Measurements from ENCODE around the gene P2RY11.

The P2RY11 gene

DNA sequence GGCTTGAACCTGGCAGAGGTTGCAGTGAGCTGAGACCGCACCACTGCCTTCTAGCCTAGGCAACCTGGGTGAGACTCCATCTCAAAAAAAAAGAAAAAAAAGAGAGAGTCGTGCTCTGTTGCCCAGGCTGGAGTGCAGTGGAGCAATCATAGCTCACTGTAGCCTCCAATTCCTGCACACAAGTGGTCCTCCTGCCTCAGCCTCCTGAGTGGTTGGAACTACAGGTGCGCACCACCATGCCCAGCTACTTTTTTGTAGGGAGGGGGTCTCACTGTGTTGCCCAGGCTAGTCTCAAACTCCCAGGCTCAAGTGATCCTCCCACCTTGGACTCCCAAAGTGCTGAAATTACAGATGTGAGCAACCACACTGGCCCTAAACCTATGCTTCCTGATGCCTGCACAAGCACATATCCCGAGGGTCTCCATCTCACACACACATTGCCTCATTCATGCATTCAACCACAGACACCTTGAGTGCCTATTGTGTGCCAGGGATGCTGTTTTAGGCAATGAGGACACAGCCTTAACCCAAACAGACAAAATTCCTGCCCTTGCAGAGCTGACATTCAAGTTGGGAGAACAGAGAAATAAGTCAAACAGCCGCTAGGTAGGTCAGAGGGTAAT lies 11.2 kb upstream of the P2RY11 start:
- no peak overlapping the region for H3K4me3 ChIP-seq
- H3K27ac ChIP-seq, result no peak overlapping the region

DNA sequence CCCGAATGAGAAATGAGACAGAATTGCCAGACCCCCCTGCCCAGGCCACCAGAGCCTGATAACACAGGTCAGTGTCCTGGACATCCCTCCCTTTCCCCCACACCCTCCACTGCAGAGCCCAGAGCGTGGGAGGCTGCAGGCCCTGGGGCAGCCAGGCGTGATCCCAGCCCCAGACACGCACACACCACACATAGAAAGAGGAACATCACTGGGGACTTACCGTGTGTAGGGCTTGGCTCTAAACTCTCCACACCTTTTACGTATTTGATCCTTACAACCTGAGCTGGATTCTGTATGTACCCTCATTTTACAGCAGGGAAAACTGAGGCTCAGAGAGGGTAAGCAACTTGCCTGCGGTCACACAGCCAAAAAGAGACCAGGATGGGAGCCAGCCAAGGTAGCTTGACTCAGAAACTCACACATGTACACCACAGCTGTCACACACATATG lies 8.7 kb upstream of the P2RY11 start:
- no peaks in the 10 kb centered on the region for H3K9me3 ChIP-seq (ENCODE audit: low read depth, low read length)
- H3K9ac ChIP-seq (ENCODE audit: insufficient read length), result no peak overlapping the region
- no peak overlapping the region for H3K27ac ChIP-seq
- TF ChIP-seq EZH2 (IDR thresholded peaks at IDR 0.05) (no peak), POLR2AphosphoS5 (IDR thresholded peaks at IDR 0.05; ENCODE audit: borderline replicate concordance, low read depth, low read length) (no peak), FOXP2 (optimal IDR thresholded peaks at IDR 0.05; ENCODE audit: control extremely low read depth, extremely low read length, insufficient read depth) (no peak)
- H3K4me3 ChIP-seq, result no peak overlapping the region
- peaks cover 11% of the 10 kb centered on the region for H3K36me3 ChIP-seq (ENCODE audit: insufficient read depth, low read length)
- no peak for DNase-seq (ENCODE audit: low read depth, low spot score)

More for the DNA sequence above, 11.2 kb upstream of the P2RY11 start:
- no peak for TF ChIP-seq POLR2AphosphoS5 (IDR thresholded peaks at IDR 0.05; ENCODE audit: borderline replicate concordance, low read depth, low read length)
- TF ChIP-seq EZH2 (IDR thresholded peaks at IDR 0.05), result no peak
- TF ChIP-seq FOXP2 (optimal IDR thresholded peaks at IDR 0.05; ENCODE audit: control extremely low read depth, extremely low read length, insufficient read depth), result no peak
- H3K36me3 ChIP-seq (ENCODE audit: insufficient read depth, low read length), result no peaks in the 10 kb centered on the region
- no peak for DNase-seq (ENCODE audit: low read depth, low spot score)
- no peak overlapping the region for H3K9ac ChIP-seq (ENCODE audit: insufficient read length)
- no peaks in the 10 kb centered on the region for H3K9me3 ChIP-seq (ENCODE audit: low read depth, low read length)

DNA sequence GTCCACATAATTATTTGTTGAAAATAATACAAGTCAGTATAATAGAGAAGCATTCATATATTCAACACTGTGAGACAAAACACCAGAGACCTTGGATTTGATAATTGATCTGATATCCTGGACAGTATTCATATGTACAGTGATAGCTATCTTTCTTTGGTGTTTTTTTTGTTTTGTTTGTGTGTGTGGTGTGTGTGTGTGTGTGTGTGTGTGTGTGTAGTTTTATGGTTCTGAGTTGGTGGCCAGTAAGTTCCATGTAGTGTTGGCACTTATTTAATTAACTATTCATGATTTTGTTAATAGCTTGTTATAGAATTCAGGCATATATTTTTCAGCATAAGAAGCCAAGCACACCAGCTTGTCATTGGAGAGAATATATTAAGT lies 7.4 kb upstream of the P2RY11 start:
- no peak overlapping the region for H3K4me3 ChIP-seq

DNA sequence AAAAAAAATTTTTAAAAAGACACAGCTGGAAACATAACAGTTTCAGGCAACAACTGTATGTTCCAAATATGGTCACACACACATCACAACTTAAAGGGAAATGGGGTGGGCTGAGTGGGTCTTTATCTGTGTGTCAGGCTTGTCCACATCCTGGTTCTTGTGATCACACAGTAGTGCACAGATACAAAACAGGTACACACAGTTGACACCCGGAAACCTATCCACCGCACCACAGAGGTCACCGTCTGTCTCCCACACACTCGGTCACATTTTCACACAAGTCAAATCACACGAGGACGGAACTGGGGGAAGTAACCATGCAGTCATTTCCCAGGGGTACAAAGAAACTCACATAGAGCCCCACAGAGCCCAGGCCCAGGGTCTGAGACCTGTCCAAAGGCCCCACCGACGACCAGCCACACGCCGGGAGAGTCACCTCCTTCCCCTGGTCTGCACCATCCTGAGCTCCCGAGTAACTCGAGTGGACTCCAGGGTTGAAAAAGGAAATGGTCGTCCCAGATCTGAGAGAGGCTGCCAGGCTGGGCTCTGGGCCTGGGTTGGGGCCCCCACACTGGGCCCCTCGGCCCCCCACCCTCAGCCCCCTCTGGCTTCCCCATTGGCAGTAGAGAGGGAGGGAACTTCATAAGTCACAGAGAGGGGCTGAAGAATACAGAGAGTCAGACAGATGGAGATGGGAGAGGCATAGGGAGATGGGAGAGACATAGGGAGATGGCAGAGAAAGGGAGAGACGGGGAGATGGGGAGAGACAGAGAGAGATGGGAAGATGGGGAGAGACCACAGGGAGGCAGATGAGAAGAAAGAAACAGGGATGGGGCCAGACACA lies 6.6 kb upstream of the P2RY11 start:
- Histone ChIP-seq H3K9ac (ENCODE audit: insufficient read length) (no peak overlapping the region), H3K27ac (peak overlapping the region; percentile 21), H3K9me3 (ENCODE audit: low read depth, low read length) (no peaks in the 10 kb centered on the region), H3K36me3 (ENCODE audit: insufficient read depth, low read length) (peaks cover 32% of the 10 kb centered on the region), H3K4me3 (no peak overlapping the region)
- DNase-seq (ENCODE audit: low read depth, low spot score), result no peak
- TF ChIP-seq FOXP2 (optimal IDR thresholded peaks at IDR 0.05; ENCODE audit: control extremely low read depth, extremely low read length, insufficient read depth) (no peak), EZH2 (IDR thresholded peaks at IDR 0.05) (no peak), POLR2AphosphoS5 (IDR thresholded peaks at IDR 0.05; ENCODE audit: borderline replicate concordance, low read depth, low read length) (no peak)

More for the DNA sequence above, 7.4 kb upstream of the P2RY11 start:
- no peak overlapping the region for H3K9ac ChIP-seq (ENCODE audit: insufficient read length)
- no peak for TF ChIP-seq FOXP2 (optimal IDR thresholded peaks at IDR 0.05; ENCODE audit: control extremely low read depth, extremely low read length, insufficient read depth)
- TF ChIP-seq POLR2AphosphoS5 (IDR thresholded peaks at IDR 0.05; ENCODE audit: borderline replicate concordance, low read depth, low read length), result no peak
- TF ChIP-seq EZH2 (IDR thresholded peaks at IDR 0.05), result no peak
- peak overlapping the region; percentile 21 for H3K27ac ChIP-seq
- no peak for DNase-seq (ENCODE audit: low read depth, low spot score)
- no peaks in the 10 kb centered on the region for H3K9me3 ChIP-seq (ENCODE audit: low read depth, low read length)
- H3K36me3 ChIP-seq (ENCODE audit: insufficient read depth, low read length), result peaks cover 24% of the 10 kb centered on the region

DNA sequence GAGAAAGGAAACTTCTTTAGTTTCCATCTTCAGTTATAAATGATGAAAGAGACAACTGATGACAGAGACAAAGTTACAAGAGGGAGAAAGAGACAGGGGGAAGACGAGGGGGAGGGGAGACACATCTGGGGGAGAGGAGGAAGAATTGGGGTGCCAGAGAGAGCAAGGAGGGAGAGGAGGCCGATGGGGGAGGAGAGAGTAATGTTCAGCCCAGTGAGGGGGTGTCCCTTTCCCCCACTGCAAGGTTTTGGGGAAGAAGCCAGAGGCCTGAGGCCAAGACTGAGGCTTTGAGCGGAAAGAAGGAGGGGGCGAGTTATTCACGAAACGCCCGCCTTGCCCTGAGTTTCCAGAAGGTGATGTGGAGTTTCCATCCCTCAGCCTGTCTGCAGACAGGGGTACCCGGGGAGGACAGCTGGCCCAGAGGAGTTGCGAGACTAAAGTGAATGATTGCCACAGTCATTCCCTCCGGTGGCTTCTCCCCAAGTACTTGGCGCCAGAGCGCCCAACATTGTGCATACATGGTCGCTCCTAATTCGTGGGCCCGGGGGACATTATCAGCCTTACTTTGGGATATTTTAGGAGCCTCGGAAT lies 5.9 kb upstream of the P2RY11 start:
- H3K4me3 ChIP-seq, result peak overlapping the region; percentile 95
- no peaks in the 10 kb centered on the region for H3K9me3 ChIP-seq (ENCODE audit: low read depth, low read length)
- no peak for DNase-seq (ENCODE audit: low read depth, low spot score)
- TF ChIP-seq EZH2 (IDR thresholded peaks at IDR 0.05) (no peak), FOXP2 (optimal IDR thresholded peaks at IDR 0.05; ENCODE audit: control extremely low read depth, extremely low read length, insufficient read depth) (no peak), POLR2AphosphoS5 (IDR thresholded peaks at IDR 0.05; ENCODE audit: borderline replicate concordance, low read depth, low read length) (no peak)
- H3K27ac ChIP-seq, result no peak overlapping the region
- peaks cover 39% of the 10 kb centered on the region for H3K36me3 ChIP-seq (ENCODE audit: insufficient read depth, low read length)
- H3K9ac ChIP-seq (ENCODE audit: insufficient read length), result no peak overlapping the region

DNA sequence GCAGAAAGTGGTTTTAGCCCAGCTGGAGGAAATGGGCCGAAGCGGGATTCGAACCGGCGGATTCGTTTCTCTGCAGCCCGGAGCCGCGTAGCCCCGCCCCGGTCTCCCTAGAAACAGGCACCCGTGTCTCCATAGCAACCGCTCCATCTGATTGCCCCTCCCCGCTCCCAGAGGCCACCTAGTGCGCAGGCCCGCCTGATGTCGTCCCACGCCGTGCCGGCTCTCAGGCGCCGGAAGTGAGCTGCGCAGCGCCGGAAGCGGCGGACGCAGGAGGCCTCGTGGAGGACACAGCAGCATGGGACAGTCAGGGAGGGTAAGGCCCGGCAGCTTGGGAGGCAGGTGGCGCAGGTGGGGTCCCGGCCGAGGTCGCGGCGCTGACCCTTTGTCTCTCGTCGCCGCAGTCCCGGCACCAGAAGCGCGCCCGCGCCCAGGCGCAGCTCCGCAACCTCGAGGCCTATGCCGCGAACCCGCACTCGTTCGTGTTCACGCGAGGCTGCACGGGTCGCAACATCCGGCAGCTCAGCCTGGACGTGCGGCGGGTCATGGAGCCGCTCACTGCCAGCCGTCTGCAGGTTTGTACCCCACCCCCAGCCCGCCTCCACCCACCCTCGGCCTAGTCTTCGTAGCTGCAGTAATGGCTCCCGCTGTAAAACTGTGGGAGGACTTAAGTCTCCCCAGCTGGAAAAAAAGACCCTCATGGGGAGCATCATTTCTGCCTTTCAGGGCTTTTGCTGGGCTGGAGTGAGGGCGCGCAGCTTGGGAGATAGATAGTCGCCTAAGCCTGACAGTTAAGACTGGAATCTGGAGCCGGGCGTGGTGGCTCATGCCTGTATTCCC lies 5.2 kb upstream of the P2RY11 start, which contains the start of gene PPAN:
Gene PPAN, plus strand, starts transcription at position 263 of the 837 bp plus-strand sequence. Its CDS starts 33 bp downstream, at position 296.
- Histone ChIP-seq H3K9me3 (ENCODE audit: low read depth, low read length) (no peaks in the 10 kb centered on the region), H3K36me3 (ENCODE audit: insufficient read depth, low read length) (peaks cover 46% of the 10 kb centered on the region), H3K9ac (ENCODE audit: insufficient read length) (peak within 1 kb of the TSS; percentile 98), H3K4me3 (peak within 1 kb of the TSS; percentile 95), H3K27ac (peak within 1 kb of the TSS; percentile 77; the same call in 1 of the 2 replicates)
- TF ChIP-seq POLR2AphosphoS5 (IDR thresholded peaks at IDR 0.05; ENCODE audit: borderline replicate concordance, low read depth, low read length) (peak; percentile 98), EZH2 (IDR thresholded peaks at IDR 0.05) (no peak), FOXP2 (optimal IDR thresholded peaks at IDR 0.05; ENCODE audit: control extremely low read depth, extremely low read length, insufficient read depth) (no peak)
- peak; percentile 84 for DNase-seq (ENCODE audit: low read depth, low spot score)

DNA sequence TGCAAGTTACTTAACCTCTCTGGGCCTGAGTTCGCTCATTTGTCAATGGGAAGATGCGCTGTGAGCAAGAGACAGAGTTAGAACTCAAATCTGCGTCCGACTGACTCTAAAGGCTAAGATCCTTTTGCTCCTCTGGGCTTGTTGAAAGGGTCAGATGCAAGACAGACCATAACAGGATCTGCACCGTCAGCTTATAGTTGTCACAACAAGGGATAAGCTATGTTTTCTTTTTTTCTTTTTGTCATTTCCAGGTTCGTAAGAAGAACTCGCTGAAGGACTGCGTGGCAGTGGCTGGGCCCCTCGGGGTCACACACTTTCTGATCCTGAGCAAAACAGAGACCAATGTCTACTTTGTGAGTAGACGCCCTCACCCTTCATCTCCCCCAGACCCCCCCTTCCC lies 4.2 kb upstream of the P2RY11 start:
- peaks cover 48% of the 10 kb centered on the region for H3K36me3 ChIP-seq (ENCODE audit: insufficient read depth, low read length)

More for the DNA sequence above, 4.2 kb upstream of the P2RY11 start:
- no peak; the same call in 1 of the 2 replicates for TF ChIP-seq POLR2AphosphoS5 (IDR thresholded peaks at IDR 0.05; ENCODE audit: borderline replicate concordance, low read depth, low read length)
- TF ChIP-seq FOXP2 (optimal IDR thresholded peaks at IDR 0.05; ENCODE audit: control extremely low read depth, extremely low read length, insufficient read depth), result no peak
- no peak for TF ChIP-seq EZH2 (IDR thresholded peaks at IDR 0.05)
- peak overlapping the region; percentile 98 for H3K9ac ChIP-seq (ENCODE audit: insufficient read length)
- no peaks in the 10 kb centered on the region for H3K9me3 ChIP-seq (ENCODE audit: low read depth, low read length)
- DNase-seq (ENCODE audit: low read depth, low spot score), result no peak
- H3K4me3 ChIP-seq, result peak overlapping the region; percentile 95
- H3K27ac ChIP-seq, result peak overlapping the region; percentile 77; the same call in 1 of the 2 replicates

Measured in SK-N-MC (cell line).